Measurements from ENCODE around the gene QSOX1. TPM values are rescaled to one million over a fixed set of nuclear protein-coding genes. Genes with fewer than 3 reads are reported as not detected.
A peak's percentile ranks its signal among the peaks of the same experiment; 100 is the strongest.

Gene QSOX1
- total and polyA plus RNA-seq, 2 donors (not counting 3 experiments of a cell fraction or from before 2014, with no cell fraction given), result 256 to 415 TPM

- POLR2A ChIA-PET, result interaction anchor here (1.0 kb wide), 1 partner anchor 15 kb away, joined by 6 read pairs; no protein-coding TSS in a partner anchor
- peak overlapping the region; percentile 68 for H2AFZ ChIP-seq (ENCODE audit: low read depth, low read length)
Measured at GRCh38 chr1:180150982-180151381, 3.7 kb upstream of the QSOX1 start.

More at GRCh38 chr1:180150982-180151381, 3.7 kb upstream of the QSOX1 start:
- TF ChIP-seq FOS (IDR thresholded peaks at IDR 0.05; ENCODE audit: borderline replicate concordance, insufficient read depth, low read length), result no peak
- no peak for TF ChIP-seq POLR2AphosphoS5 (IDR thresholded peaks at IDR 0.05; ENCODE audit: insufficient read depth, low read depth, low read length)
- no peak for TF ChIP-seq EZH2 (IDR thresholded peaks at IDR 0.05; ENCODE audit: borderline replicate concordance, low read depth, low read length, severe bottlenecking)
- no peak for TF ChIP-seq GATA2 (IDR thresholded peaks at IDR 0.05; ENCODE audit: insufficient read depth, insufficient read length, low read depth, low read length)
- TF ChIP-seq MYC (IDR thresholded peaks at IDR 0.05; ENCODE audit: low read depth, low read length), result no peak
- TF ChIP-seq JUN (IDR thresholded peaks at IDR 0.05; ENCODE audit: borderline replicate concordance, insufficient read depth, insufficient read length, low read depth), result no peak
- TF ChIP-seq POLR2A (IDR thresholded peaks at IDR 0.05; ENCODE audit: low read depth, low read length), result no peak
- TF ChIP-seq CTCF (IDR thresholded peaks at IDR 0.05; ENCODE audit: extremely low read depth in 1 of 2, insufficient read depth in 1 of 2, low read depth in 1 of 2, low read length in 2 of 2), result no peak
- no peak for TF ChIP-seq MAX (IDR thresholded peaks at IDR 0.05; ENCODE audit: insufficient read depth, insufficient read length)
- peak overlapping the region; percentile 87 for H3K27ac ChIP-seq (ENCODE audit: insufficient read depth, low read depth, low read length)
- H3K9me1 ChIP-seq (replicated peaks; ENCODE audit: control insufficient read depth, extremely low read depth, insufficient read depth, low read length), result no peaks in the 10 kb centered on the region
- peaks cover 10% of the 10 kb centered on the region for H3K79me2 ChIP-seq (ENCODE audit: control insufficient read depth, insufficient read depth, low read length)
- H3K4me2 ChIP-seq (ENCODE audit: insufficient read depth, low read length), result peak overlapping the region; percentile 52
- H3K27me3 ChIP-seq (ENCODE audit: control insufficient read depth in 2 of 2, insufficient read depth in 2 of 2, low read length in 2 of 2), result no peaks in the 10 kb centered on the region
- dilution Hi-C loops (cut with MboI; ENCODE audit: extremely low pct_ligation_motif_present, low sequenced_read_pairs), result no loop called here
- FAIRE-seq (no peak), DNase-seq (ENCODE audit: low read depth, low spot score) (no peak)
- CTCF ChIA-PET, result interaction anchor here (1.0 kb wide), 1 partner anchor 18 kb away, joined by 5 read pairs; no protein-coding TSS in a partner anchor
- no peak overlapping the region for H3K4me3 ChIP-seq (replicated peaks in 1 of 3; ENCODE audit: insufficient read depth in 1 of 3, low read depth in 1 of 3, low read length in 3 of 3)
- H3K9ac ChIP-seq (replicated peaks; ENCODE audit: extremely low read depth, insufficient read depth, low read length), result peak overlapping the region; percentile 40
- no peaks in the 10 kb centered on the region for H4K20me1 ChIP-seq (replicated peaks; ENCODE audit: control insufficient read depth, extremely low read depth, insufficient read depth, low read length)
- H3K4me1 ChIP-seq (ENCODE audit: control insufficient read depth, extremely low read depth, insufficient read depth, low read length), result peaks cover 42% of the 10 kb centered on the region
- no peaks in the 10 kb centered on the region for H3K36me3 ChIP-seq (ENCODE audit: control insufficient read depth in 2 of 2, extremely low read depth in 1 of 2, insufficient read depth in 2 of 2, low read length in 2 of 2)
- intact Hi-C loops (cut with micrococcal nuclease), result loop anchor here (1.0 to 5.0 kb wide), 4 partner anchors 15 to 481 kb away; partner anchors contain the start of genes TOR1AIP1 and XPR1
- BruUV-seq (replicated peaks), result no TSS peak
- no peaks in the 10 kb centered on the region for H3K9me3 ChIP-seq (replicated peaks; ENCODE audit: control insufficient read depth, insufficient read depth, low read length)

Data from endothelial cell of umbilical vein (primary cell).